ENCODE measurements around the gene MUC6.
"Not testable (repeated sequence)": the region's sequence is repeated elsewhere in the genome, so short reads cannot be mapped to it uniquely, and the experiment has no call there.

Gene MUC6

DNA sequence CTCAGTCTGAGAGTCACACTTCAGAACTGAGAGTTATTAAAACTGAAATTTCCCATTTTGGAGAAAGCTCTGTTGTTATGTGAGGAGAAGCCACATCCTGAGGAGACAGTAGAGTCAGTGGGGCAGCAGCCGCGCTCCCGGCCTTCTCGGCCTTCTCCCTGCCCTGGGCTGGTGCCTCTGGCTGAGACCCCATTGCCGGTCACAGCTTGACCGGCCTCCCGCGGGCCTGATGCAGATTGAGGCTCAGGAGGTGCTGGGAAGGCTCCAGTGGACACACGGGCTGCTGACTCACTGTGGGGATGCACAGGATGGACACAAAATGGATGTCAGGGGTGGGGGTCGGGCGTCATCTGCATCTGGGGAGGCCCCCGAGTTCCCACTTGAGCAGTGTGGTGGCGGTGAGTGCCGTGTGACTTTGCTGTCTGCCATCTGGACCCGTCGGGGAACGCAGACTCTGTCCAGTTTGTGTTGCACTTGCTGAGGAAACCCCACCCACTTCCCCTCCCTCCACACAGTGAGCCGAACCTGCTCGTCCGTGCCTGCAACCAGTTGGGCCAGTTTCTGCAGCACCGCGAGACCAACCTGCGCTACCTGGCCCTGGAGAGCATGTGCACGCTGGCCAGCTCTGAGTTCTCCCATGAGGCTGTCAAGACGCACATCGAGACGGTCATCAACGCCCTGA is 50.1 kb downstream of the MUC6 start:
- no peak for DNase-seq (ENCODE audit: low read depth)

DNA sequence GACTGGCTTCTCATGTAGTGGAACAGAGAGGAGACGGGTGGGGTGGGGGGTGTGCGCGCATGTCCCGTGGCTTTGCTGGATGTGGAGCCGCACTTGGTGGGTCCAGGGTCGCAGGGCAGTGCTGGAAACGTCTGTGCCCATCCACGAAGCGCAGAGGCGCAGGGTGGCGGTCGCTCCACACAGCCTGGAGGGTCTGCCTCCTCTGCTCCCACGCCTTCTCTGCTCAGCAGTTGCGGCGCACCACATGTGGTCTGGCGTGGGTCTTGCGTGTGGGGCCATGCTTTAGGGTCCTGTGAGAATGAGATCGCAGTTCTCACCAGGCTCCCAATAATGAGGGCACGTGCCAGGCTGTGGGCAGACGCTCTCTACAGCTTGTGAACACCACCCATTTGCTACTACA is 50.7 kb downstream of the MUC6 start:
- no peak for DNase-seq (ENCODE audit: low read depth)

- DNase-seq (ENCODE audit: low read depth) = no peak
These were observed 51.1 kb downstream of the MUC6 start for GRCh38 chr11:985406-985805.

DNA sequence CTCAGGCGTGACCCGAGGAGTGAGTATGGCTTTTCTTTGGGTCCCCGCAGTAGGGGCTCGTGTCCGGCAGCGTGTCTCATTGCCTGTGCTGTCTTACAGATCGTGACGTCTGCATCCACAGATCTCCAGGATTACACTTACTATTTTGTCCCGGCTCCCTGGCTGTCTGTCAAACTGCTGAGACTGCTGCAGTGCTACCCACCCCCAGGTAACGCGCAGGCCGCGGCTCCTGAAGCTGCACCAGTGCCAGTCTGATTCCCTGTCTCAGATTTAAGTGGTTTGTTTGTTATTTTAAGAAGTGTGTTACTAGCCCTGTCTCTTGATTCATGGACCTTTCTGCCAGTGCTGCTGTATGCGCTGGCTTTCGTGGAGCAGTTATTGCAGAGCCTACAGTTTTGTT is 52.0 kb downstream of the MUC6 start:
- DNase-seq (ENCODE audit: low read depth) = no peak

DNA sequence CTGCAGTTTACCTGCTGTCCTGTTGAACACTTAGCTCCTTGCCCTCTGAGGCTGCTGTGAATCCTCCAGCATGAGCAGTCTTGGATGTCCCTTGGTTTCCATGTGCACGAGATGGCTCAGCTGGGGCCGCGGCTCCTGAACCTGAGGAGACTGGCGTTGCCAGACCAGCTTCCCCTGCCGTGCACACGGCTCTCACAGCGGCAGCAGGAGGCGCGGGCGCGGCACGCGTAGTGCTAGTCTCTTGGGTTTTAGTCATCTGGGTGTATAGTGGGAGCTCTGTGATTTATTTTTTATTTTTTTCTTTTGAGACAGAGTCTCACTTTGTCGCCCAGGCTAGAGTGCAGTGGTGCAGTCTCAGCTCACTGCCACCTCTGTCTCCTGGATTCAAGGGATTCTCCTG is 54.8 kb downstream of the MUC6 start:
- DNase-seq (ENCODE audit: low read depth) = no peak

GRCh38 chr11:980438-981357 is 55.8 kb downstream of the MUC6 start:
- DNase-seq (ENCODE audit: low read depth) = no peak

GRCh38 chr11:978781-979180 is 57.7 kb downstream of the MUC6 start:
- DNase-seq (ENCODE audit: low read depth) = no peak

- no peak for DNase-seq (ENCODE audit: low read depth)
These were observed 58.4 kb downstream of the MUC6 start for GRCh38 chr11:977830-978720.

DNA sequence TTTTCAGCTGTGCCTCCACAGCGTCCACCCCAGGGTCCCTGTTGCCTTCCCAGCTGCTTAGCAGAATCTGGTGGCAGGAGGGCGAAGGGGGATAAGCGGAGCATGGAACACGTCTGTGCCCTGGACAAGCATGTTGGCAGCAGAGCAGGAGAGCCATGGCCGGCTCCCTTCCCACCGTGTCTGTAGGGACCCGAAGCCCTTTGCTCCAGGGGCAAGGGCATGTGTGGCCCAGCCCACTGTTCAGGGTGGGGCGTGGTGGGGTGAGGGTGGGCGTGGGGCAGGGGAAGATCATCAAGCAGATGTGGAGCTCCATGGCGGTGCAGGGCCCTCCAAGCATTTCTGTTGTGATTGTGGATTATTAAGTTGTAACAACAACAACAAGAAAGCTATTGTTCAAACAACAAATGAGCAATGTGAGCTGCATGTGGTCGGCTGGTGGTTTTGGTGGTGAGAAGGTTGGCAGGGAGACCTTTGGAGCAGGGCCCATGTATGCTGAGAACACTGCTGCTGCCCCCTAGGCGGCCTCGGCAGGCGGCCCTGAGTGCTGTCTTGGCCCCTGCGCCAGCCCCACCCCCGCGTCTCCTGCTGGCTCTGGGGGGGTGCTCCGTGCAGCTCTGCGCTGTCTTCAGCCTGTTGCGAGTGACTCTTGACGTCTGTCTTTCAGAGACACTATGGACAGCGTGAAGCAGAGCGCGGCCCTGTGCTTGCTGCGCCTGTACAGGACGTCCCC is 59.9 kb downstream of the MUC6 start:
- no peak for DNase-seq (ENCODE audit: low read depth)

DNA sequence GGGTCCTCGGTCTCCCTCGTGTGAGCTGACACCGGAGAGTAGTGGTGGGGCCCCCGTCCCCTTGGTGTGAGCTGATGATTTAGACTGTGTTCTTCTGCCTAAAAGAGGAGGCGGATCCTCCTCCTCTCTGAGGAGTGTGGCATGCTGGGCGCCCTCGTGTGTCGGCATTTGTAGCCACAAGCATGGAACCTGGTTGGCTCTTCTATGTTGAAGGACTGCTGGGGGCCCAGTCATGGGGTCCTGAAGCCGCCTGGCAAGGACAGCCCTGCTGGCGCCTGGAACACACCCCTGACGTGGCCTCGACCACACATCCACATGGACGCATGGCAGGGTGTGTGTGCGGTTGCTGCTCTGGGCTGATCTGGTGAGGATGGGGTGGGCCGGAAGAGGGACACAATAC is 60.7 kb downstream of the MUC6 start:
- no peak for DNase-seq (ENCODE audit: low read depth)

GRCh38 chr11:975376-975775 is 61.1 kb downstream of the MUC6 start:
- not testable (repeated sequence) for DNase-seq (ENCODE audit: low read depth)

DNA sequence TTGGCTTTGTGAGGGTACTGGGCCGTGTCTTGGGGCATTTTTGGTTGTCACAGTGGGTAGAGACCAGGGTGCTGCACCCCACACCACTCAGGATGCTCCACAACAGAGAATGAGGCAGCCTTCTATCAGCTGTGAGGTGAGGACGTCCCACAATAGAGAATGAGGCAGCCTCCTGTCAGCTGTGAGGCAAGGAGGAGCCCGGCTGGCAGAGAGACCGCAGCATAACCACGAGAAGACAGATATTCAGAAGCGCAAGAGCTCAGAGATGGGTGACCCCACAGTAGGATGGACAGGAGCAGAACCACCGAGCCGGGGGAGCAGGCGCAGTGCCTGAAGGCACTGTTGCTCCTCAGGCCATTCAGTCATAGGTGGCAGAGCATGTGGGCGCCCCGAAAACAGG is 63.3 kb downstream of the MUC6 start:
- DNase-seq (ENCODE audit: low read depth) = no peak

DNA sequence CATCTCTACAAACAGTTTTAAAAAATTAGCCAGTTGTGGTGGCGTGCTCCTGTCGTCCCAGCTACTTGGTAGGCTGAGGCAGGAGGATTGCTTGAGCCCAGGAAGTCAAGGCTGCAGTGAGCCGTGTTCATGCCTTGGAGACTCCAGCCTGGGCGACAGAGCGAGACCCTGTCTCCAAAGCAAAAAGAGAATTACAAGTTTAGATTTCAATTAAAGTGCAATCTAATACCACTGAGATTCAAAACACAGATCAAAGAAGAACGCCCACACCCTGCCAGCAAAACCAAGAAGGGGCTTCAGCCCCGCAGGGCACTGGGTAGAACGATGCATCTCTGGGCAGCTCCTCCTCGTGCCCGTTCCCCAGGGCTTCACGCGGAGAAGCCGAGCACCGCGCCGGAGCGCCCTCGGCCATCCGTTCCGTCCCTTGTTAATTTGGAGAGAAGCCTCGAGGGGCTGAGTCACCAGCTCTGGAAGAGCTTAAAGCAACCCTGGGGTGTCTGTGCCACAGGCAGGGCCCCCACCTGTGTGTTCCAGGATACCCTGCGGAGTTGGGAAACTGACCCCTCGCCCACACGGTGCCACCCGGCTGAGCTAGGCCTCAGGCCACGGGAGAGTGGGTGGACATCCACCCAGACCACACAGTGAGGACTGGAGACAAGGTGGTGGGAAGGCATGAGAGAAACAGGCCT is 63.9 kb downstream of the MUC6 start:
- no peak for DNase-seq (ENCODE audit: low read depth)

DNA sequence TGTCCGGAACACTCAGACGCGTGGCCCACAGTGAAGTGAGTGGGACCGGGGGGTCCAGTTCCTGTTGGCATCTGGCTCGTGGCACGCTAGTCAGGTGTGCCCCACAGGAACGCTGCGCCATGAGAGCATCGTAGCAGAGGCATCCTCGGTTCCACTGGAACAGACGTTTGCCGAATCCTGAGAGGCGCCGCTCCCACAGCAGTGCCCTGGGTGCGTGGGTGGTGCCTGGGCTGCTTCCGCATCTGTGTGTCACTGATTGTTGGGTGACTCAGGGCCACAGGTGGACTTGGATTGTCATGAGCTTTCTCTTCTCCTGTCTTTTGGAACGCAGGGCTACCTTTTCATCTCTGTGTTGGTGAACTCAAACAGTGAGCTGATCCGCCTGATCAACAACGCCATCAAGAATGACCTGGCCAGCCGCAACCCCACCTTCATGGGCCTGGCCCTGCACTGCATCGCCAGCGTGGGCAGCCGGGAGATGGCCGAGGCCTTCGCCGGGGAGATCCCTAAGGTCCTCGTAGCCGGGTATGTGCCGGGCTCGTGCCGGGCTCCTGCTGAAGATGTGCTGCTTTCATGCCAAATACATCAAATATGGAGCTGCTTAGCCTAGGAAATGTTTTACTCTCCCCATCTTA is 64.7 kb downstream of the MUC6 start:
- DNase-seq (ENCODE audit: low read depth) = no peak

GRCh38 chr11:971092-971690 is 65.3 kb downstream of the MUC6 start:
- DNase-seq (ENCODE audit: low read depth) = no peak

GRCh38 chr11:970319-970871 is 66.1 kb downstream of the MUC6 start:
- DNase-seq (ENCODE audit: low read depth) = no peak

- DNase-seq (ENCODE audit: low read depth) = no peak
These were observed 66.8 kb downstream of the MUC6 start for GRCh38 chr11:969651-970205.

- DNase-seq (ENCODE audit: low read depth) = no peak
These were observed 67.7 kb downstream of the MUC6 start for GRCh38 chr11:968822-969221.

DNA sequence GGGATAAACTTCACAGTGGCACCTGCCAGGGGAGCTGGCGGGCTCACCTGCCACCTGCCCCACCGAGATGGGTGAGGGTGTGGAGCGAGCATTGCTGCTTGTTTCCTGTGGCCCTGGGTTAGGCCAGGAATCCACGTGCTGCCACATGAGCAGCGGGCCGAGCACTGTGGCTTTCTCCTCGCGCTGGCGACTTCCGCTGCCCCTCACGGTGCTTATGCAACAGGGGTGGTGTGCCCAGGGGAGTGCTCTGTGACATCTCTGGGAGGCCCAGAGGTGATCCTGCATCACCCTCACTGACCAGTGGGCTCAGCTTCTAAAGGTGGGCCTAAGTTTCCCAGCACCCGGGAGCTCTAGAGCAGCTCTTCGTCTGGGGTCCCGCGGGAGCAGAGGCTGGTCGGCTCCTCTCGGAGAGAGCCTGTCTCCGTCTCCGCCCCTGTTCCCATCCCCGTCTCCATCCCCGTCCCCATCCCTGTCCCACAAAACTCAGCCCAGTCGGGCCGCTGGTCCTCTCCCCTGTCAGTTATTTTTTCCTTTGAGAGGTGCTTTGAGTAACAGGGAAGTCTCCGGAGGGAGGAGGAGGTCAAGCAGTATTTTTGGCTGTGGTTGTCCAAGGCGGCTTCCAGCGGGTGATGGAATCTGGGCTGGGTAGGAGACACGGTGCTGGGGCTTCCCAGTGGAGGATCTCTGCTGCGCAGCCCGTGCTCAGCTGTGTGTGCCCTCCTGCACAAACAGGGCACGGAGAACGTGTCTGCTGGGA is 68.3 kb downstream of the MUC6 start:
- no peak for DNase-seq (ENCODE audit: low read depth)
